ENCODE results near the gene TBC1D22B. TPM values are rescaled to one million over a fixed set of nuclear protein-coding genes. Genes with fewer than 3 reads are reported as not detected.

Gene TBC1D22B, protein sequence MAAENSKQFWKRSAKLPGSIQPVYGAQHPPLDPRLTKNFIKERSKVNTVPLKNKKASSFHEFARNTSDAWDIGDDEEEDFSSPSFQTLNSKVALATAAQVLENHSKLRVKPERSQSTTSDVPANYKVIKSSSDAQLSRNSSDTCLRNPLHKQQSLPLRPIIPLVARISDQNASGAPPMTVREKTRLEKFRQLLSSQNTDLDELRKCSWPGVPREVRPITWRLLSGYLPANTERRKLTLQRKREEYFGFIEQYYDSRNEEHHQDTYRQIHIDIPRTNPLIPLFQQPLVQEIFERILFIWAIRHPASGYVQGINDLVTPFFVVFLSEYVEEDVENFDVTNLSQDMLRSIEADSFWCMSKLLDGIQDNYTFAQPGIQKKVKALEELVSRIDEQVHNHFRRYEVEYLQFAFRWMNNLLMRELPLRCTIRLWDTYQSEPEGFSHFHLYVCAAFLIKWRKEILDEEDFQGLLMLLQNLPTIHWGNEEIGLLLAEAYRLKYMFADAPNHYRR
- polyA plus RNA-seq (ENCODE audit: insufficient read length), result 15.2 TPM
- long read RNA-seq, donor 1, partial matches to known transcripts, result 0 of 1 reads
- long read RNA-seq, donor 1, other reads (novel, unspliced or antisense), result 0 of 1 reads
- long read RNA-seq, donor 2, result 0 reads
- long read RNA-seq, donor 3, partial matches to known transcripts, result 0 of 2 reads
- long read RNA-seq, donor 3, other reads (novel, unspliced or antisense), result 0 of 2 reads
- long read RNA-seq, donor 4, result 0 reads
- long read RNA-seq, donor 5, partial matches to known transcripts, result 0 of 1 reads
- long read RNA-seq, donor 5, other reads (novel, unspliced or antisense), result 0 of 1 reads
- long read RNA-seq, donor 6, partial matches to known transcripts, result 0 of 1 reads
- long read RNA-seq, donor 6, other reads (novel, unspliced or antisense), result 0 of 1 reads
- long read RNA-seq, donor 7, partial matches to known transcripts, result 0 of 1 reads
- long read RNA-seq, donor 7, other reads (novel, unspliced or antisense), result 0 of 1 reads
- long read RNA-seq, donor 8, partial matches to known transcripts, result 0 of 1 reads
- long read RNA-seq, donor 8, other reads (novel, unspliced or antisense), result 0 of 1 reads

DNA sequence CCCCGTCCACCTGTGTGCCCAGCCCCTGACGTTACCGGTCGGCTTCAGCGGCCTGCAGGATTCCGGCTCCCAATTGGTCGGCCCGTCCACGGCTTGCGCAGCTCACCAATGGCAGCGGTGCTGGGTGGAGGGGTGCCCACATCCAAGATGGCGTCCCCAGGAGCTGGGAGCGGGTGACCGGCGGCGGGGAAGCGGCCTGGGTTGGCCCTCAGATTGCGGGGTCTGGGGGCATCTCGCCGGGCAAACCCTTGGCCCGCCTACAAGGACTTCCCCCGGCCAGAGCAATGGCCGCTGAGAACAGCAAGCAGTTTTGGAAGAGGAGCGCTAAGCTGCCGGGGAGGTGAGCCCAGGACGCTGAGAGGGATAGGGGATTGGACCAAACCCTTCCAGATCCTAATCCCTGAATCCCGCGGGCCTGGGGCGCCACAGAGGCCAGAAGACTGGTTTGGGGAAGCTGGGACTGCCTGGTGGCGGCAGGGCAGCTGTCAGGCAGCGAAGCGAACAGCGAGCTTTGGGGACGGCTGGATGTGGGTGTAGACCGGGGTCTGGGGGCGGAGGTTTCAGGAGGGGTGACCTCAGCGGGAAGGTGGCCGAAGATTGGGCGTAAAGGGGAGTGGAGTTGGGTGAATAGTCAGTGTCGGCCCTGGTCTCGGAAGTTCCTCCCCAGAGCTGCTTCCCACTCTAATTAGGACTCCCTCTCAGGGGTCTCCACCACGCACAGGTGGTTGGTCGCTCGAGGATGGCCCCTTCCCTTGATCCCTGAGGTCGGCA, at the start of gene TBC1D22B, which contains the start of gene TMEM217:
TSS of gene TBC1D22B (plus strand) at position 139 of the 771 bp plus-strand sequence. CDS start at position 285, 146 bp downstream.
TSS of gene TMEM217 (minus strand) at position 511 of the 771 bp plus-strand sequence. CDS start 39,114 bp downstream, outside the sequence.
- peak; percentile 93 for DNase-seq

DNA sequence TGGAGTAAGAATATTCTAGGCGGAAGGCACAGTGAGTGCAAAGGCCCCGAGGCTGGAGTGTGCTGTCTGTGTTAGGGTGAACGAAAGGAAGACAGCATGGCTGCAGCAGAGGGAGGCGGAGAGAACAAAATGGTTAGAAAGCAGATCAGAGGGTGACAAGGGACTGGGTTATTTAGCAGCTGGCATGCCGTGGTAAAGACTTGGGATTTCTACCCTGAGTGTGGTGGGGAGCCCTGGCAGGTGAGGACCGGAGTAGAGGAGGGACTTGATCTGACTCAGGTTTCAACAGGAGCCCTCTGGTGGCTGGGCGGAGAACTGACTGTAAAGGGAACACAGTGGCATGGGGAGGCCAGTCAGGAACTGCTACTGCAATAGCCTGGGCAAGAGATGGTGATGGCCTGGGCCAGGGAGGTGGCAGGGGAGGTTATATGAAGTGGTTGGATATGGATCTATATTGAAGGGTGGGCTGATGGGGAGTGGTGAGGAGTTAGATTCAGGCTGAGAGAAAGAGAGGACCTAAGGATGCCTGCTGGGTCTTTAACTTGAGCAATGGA, 49.6 kb upstream of the TBC1D22B start:
- no peak for DNase-seq

DNA sequence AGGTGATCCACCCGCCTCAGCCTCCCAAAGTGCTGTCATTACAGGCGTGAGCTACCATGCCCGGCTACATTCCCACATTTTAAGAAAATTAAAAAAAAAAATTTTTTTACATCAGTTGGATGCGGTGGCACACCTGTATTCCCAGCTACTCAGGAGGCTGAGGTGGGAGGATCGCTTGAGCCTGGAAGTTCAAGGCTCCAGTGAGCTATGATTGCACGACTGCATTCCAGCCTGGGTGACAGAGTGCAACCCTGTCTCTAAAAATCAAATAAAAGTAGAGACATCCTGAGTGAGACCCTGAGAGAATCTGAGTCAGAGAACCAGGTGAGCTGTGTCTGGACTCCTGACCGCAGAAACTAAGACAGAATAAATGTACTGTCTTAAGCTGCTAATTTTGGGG, 48.8 kb upstream of the TBC1D22B start:
- no peak for DNase-seq

DNA sequence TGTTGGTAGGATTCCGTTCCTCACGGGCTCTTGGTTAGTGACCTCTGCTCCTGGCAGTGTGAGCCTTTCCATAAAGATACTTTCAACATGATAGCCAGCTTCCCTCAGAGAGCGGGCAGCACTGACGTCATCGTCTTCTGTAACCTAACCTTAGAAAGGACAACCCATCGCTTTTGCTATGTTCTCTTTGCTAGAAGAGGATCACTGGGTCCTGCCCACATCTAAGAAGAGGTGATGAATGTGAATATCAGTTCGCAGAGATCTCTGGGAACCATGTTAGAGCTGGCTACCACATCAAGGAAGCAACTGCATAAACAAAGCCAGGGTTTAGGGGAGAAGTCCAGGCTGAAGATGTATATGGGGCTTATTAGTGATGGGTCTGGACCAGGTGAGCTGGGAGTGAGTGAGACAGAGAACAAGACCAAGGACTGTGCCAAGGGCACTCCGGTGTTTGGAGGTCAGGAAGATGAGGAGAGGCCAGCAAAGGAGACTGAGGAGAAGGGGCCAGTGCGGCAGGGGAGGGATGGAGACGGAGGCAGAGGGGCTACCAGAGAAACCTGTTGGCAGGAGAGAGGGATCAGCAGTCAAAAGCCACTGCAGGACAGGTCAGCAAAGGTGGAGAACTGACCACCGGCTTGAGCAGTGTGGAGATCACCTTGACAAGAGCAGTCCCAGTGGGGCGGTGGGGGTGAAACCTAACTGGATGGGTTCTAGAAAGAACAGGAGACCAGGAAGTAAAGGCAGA, 47.9 kb upstream of the TBC1D22B start:
- DNase-seq, result no peak

DNA sequence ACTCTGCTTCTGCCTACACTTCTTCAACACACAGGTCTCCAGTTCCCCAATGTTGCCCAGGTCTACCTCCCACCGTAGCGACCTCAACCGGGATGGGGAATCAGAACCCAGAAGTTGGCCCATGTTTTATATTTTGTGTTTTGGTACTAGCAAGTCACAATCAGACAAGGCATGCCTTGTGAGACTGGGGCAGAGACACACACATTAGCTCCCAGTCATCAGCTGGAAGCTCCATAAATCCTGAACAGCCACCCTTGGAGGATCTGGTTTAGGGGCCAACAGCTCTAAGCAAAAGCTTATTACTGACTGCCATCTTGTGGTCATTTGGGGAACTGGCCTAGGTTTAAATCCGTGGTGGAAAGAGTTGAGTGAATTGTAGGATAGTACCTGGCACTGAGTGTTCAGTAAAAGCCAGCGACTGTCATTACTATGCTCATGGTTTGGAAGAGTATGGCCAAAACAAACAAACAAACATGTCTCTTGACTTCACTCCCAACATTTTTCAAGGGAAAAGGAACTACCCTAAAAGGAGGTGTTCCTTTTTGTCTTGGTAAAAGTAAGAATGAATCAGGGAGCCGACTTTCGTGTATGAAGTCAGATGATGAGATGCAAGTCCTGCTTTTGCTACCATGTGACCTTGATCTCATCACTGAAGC, 47.1 kb upstream of the TBC1D22B start:
- DNase-seq, result peak; percentile 91

DNA sequence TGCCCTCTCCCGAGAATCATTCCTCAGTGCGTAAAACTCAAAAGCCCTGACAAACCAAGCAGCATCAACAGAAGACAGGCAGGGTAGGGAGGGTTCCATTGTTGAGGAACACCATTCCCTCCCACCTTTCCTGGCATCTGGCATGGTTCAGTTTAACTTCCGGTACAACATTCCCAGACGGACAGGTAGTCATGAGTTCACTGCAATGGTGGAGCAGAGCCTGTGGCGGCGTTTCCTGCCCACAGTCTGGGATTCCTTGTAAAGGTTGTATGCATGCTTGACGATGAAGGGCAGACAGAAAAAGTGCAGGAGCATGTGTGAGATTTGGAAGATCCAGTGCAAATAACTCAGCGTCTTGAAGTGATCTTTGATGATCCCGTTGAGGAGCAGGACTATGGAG, 45.3 kb upstream of the TBC1D22B start:
- no peak for DNase-seq

DNA sequence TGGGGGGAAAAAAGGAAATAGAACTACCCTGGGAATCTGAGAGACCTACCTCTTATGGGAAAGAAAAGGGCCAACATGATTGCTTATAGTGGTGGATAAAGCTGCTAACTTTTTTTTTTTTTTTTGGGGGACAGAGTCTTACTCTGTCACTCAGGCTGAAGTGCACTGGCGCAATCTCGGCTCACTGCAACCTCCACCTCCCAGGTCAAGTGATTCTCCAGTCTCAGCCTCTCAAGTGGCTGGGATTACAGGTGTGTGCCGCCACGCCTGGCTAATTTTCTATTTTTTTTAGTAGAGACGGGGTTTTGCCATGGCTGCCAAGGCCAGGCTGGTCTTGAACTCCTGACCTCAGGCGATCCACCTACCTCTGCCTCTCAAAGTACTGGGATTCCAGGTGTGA, 39.5 kb upstream of the TBC1D22B start:
- DNase-seq, result no peak

DNA sequence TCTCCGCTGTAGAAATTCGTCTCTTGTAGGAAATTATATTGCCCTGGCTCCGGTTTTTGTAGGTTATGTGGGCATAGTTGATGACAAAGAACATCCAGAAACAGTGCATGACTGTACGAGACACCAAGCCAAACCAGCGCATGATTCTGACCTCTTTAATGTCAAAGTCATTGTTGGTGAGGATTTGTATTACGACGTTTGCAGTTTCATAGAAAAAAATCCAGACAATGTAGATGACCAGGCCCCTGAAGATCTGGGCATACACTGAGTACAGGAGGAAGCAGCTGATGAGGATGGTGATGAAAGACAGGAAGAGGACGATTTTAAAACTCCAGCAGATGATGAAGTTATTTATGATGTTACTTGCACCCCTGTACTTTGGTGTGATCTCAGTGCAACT, 39.1 kb upstream of the TBC1D22B start:
- DNase-seq, result no peak

DNA sequence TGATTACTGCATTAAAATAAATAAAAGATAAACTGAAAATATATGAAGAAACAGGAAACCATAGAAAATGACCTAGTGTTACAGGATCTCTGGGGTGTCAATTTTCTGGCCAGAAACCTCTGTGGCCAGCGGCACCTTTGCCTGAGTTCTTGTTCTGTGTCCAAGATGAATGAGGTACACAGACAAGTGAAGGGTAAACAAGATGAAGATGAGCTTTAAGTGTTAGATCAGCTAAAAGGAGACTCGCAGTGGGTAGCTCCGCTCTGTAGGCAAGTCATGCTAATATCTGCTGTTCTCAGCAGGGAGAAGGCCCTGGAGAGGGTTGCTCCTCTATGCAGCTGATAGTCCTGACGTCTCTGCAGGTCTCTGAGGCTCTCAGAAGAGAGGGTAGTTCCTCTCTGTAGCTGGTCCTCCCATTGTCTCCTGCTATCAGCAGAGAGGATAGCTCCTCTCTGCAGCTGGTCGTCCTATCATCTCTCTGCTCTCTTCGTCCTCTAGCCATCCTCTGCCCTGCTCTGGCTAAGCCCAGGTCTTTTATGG, 35.9 kb upstream of the TBC1D22B start:
- DNase-seq, result no peak

DNA sequence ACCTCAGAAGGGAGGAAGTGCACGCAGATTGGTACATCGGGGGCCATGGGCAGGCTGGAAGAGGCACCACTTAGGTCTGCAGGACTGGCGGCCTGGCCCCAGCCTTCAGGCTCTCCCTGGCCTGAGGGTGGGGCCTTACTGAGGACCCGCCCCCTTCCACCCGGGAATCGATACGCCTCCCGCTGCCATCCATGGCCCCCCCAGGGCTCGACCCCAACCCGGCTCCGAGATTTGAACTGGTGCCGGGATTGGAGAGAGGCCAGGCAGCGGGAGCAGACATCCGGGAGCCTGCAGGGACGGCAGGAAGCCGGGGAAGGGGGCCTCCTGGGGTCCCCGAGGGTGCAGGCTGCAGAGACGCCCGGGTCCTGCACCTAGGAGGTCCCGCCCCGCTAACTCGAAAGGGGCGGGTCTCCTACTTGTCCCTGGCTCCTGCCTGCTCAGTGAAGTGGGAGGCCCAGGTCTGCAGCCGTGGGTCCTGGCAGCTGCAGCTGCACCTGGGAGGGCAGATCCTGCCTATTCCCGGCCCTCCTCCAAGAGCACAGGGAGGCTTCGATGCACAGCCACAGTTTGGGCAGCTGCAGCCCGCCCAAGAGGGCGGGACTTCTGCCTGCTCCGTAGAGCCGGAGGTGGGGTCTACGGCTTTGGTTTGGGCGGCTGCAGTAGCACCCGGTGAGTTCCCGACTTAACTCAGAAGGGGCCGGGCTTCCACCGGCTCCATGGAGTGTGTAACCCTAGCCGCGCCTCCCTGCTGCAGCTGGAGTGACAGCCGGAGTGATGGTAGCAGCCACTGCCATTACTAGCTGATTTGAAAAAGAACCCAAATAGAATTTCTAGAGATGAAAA, 35.2 kb upstream of the TBC1D22B start:
- peak; percentile 87 for DNase-seq

DNA sequence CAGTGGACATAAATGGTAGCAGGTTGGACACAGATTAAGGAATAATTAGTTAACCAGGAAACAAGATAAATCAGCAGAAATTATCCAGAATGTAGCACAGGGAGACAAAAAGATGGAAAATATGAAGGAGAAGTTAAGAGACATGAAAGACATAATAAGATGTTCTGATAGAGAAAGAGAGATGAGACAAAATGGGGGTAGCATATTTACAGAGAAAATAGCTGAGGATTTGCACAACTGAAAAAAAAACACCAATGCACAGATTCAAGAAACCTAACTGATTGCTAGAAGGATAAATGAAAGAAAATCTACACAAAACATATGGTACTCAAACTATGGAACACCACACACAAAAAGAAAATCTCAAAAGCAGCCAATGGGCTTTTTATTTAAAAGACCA, 34.6 kb upstream of the TBC1D22B start:
- DNase-seq, result no peak

DNA sequence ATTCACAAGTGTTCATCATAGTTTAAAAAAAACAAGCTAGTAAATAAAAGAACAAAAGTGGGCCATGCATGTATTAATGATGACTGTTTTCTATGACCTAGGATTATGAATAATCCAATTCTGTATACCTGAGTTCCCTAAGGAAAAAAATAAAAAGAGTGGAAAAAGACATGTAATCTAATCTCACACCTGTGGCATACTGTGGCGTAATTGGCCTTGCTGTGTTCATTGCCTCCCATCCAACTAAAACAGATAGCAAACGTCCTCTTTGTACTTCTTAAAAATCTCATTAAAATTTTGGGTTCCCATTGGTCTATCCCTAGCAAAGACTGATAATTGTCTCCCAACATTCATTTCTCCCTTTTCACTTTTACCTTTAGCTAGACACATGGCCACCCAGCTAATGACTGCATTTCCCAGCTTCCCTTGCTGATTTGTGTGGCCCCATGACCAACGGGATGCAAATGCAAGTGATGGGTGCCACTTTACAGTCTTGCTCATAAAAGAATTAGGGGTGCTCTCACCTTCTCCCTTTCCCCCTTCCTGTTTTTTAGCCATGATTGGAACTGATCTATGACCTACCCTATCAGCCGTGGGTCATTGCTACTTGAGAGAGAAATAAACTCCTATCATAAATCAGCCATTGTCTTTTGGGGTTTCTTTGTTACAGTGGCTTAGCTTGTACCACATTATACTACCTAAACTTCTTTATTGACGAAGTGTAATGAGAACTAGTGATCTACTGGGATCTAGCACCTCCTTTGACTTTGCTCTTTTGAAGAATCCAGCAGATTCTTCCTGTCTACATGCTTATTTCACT, 32.0 kb upstream of the TBC1D22B start:
- no peak for DNase-seq

DNA sequence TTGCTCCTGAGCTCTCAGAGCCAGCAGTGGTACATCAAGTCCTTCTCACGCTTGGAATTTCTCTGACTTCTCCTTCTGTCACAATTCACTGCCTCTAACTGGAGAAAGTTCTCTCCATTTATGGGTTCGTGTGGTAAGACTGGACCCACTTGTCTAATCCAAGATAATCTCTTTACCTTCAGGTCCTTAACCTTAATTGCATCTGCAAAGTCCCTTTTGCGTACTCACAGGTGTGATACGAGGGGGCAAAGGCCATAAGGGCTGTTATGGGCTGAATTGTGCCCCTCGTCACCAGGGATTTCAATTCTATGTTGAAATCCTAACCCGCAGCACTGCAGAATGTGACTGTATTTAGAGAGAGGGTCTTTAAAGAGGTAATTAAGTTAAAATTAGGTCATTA, 27.5 kb upstream of the TBC1D22B start:
- DNase-seq, result no peak

DNA sequence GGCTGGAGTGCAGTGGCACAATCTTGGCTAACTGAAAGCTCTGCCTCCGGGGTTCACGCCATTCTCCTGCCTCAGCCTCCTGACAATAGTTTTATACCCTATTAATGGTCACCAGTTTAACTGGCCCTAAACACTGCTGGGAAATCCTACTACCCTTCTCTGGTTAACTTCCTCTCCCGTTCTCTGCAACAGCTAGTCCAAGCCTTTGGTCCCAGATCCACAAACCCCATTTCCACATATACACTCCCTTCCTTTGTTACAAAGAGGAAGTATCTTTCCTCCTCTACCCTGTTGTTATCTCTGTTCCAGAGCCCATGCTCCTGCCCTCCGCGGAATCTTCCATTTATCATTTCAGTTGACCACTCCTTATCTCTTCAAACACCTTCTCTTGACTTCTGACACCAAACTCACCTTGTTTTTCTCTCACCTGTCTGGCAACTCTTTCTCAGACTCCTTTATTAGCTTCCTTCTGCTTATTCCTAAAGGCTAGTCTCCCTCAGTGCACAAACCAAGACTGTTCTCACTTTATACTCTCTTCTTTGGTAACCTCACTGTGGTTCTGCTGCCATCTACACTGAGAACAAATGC, 25.0 kb upstream of the TBC1D22B start:
- no peak for DNase-seq

DNA sequence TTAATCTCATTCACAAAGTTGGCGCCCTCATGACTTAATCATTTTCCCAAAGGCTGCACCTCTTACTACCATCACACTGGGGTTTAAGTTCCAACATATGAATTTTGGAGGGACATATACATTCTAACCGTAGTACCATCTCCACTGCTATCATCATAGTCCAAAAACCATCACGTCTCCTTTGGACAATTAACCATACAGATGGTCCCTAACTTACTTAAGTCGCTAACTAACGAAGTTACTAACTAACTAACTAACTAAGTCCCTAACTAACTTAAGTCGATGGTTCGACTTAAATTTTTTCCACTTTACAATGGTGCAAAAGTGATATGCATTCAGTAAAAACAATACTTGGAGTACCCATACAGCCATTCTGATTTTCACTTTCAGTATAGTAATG, 24.0 kb upstream of the TBC1D22B start:
- no peak for DNase-seq

DNA sequence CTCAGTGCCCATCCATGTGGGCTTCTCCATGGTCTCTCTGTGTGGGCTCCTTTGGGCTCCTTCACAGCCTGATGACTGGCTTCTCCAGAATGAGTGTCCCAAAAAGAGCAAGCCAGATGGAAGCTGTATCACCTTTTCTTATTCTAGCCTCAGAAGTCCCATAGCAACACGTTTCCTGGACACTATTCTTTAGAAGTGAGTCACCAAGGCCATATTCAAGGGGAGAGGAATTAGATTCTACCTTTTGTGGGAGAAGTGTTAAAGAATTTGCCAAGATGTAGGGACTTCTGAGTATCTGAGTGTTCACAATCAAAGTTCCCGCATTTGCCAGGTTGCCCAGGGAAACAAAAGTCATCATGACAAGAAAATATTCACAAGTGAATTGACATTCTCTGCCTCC, 20.7 kb upstream of the TBC1D22B start:
- no peak for DNase-seq

DNA sequence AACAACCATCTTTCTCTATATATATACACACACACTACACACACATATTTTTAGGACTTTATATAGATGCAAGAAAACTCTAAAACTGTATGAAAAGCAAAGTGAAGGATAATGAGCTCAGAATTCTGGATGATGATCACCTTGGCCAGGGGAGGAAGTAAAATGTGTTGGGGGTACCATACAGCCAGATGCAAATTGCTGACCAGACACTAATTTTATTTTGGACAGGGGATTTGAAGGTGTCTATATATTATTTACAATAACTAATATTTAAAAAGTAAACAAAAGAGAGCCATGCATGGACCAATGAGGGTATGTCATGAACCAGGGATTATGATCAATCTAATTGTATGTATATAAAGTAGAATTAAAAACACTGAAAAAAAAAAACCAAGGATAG, 19.8 kb upstream of the TBC1D22B start:
- no peak for DNase-seq

DNA sequence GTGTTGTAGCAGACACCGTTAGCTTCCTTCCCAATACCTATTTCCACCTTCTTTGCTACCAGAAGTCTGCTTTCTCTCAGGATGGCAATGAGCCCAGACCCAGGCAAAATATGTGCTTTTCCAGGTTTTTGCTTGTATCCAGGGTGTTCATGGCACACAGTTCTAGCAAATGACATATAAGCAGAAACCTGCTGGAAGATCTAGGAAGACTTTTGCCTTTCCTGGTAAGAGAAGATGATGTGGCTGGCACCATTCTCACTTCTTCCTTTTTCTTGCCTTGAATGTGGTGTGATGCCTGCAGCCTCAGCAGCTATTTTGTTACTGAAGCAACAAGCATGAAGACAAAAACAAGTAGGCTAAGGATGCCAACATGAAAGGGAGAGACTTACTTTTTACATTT, 19.2 kb upstream of the TBC1D22B start:
- DNase-seq, result no peak
